ENCODE measurements around the gene USP47.

USP47 gene

GRCh38 chr11:11858676-11859075 lies 16.9 kb downstream of the USP47 start:
- no peak overlapping the region for H3K27ac ChIP-seq
- TF ChIP-seq CTCF (conservative IDR thresholded peaks at IDR 0.05) = no peak

- no peak for TF ChIP-seq CTCF (conservative IDR thresholded peaks at IDR 0.05)
- H3K27ac ChIP-seq = no peak overlapping the region
Observed at GRCh38 chr11:11860103-11860979, 18.6 kb downstream of the USP47 start.

- H3K27ac ChIP-seq = no peak overlapping the region
- no peak for TF ChIP-seq CTCF (conservative IDR thresholded peaks at IDR 0.05)
Observed at GRCh38 chr11:11862999-11863398, 21.2 kb downstream of the USP47 start.

GRCh38 chr11:11864332-11864731 lies 22.6 kb downstream of the USP47 start:
- TF ChIP-seq CTCF (conservative IDR thresholded peaks at IDR 0.05) = no peak
- H3K27ac ChIP-seq = no peak overlapping the region

GRCh38 chr11:11864803-11865202 lies 23.0 kb downstream of the USP47 start:
- H3K27ac ChIP-seq = no peak overlapping the region
- TF ChIP-seq CTCF (conservative IDR thresholded peaks at IDR 0.05) = no peak

- TF ChIP-seq CTCF (conservative IDR thresholded peaks at IDR 0.05) = no peak
- no peak overlapping the region for H3K27ac ChIP-seq
Observed at GRCh38 chr11:11865449-11865848, 23.7 kb downstream of the USP47 start.

GRCh38 chr11:11866203-11866602 lies 24.4 kb downstream of the USP47 start:
- TF ChIP-seq CTCF (conservative IDR thresholded peaks at IDR 0.05) = no peak
- no peak overlapping the region for H3K27ac ChIP-seq
